Caco-2 (cell line): Measurements from ENCODE around the gene ANGPTL2. TPM values are rescaled to one million over a fixed set of nuclear protein-coding genes. Genes with fewer than 3 reads are reported as not detected.

Experiments used
- BruUV-seq: library from RNA; stranded (reverse); fragments of 400-500 nt; replicated peaks from 2 replicates; lab custom pipeline; 2021; lab: Mats Ljungman, UMichigan
- CTCF ChIA-PET: fragments of 300-600 bp; sonication (Branson Sonifier 250); formaldehyde crosslinking; loops from one replicate; lab custom pipeline; 2022; ENCODE audit warnings: antibody characterized with exemption; lab: Charles Lee
- POLR2A ChIA-PET: fragments of 300-600 bp; sonication (Branson Sonifier 250); formaldehyde crosslinking; loops from one replicate; lab custom pipeline; 2022; ENCODE audit warnings: antibody characterized with exemption; lab: Charles Lee
- DNase-seq, 2 experiments: peaks; one replicate each; pipeline versions ENCODE4 v3.0.0 to v3.0.0-alpha.2; 2020 to 2022
- H3K27me3 ChIP-seq: replicated peaks from 2 replicates; pipeline ENCODE4 v1.6.0; 2011; ENCODE audit warnings: low read length; ENCODE audit not compliant: control insufficient read depth, insufficient read depth
- H3K36me3 ChIP-seq: 2 replicates; pipeline ENCODE4 v1.5.1; 2011; ENCODE audit warnings: low read length; ENCODE audit not compliant: control insufficient read depth, insufficient read depth
- H3K4me1 ChIP-seq: fragments of 250-450 bp; sonication (Bioruptor Pico); 2 replicates; pipeline ENCODE4 v1.5.1; 2020; ENCODE audit warnings: mild to moderate bottlenecking
- H3K4me3 ChIP-seq: 2 replicates; pipeline ENCODE4 v1.5.1; 2011; ENCODE audit warnings: low read depth, mild to moderate bottlenecking, control low read depth, low read length
- H3K9me3 ChIP-seq: fragments of 250-450 bp; sonication (Bioruptor Pico); 2 replicates; pipeline ENCODE4 v1.5.1; 2020; ENCODE audit warnings: mild to moderate bottlenecking, moderate library complexity
- H3K27ac Mint-ChIP-seq: one replicate; pipeline ENCODE4 v1.8.0; 2022; ENCODE audit warnings: mixed read lengths; ENCODE audit not compliant: unreplicated experiment
- H3K27me3 Mint-ChIP-seq: one replicate; pipeline ENCODE4 v1.8.0; 2022; ENCODE audit warnings: mixed read lengths; ENCODE audit not compliant: insufficient read depth, unreplicated experiment
- H3K36me3 Mint-ChIP-seq: one replicate; pipeline ENCODE4 v1.8.0; 2022; ENCODE audit warnings: mild to moderate bottlenecking, mixed read lengths; ENCODE audit not compliant: insufficient read depth, unreplicated experiment
- H3K4me1 Mint-ChIP-seq: one replicate; pipeline ENCODE4 v1.8.0; 2022; ENCODE audit warnings: low read depth, mixed read lengths; ENCODE audit not compliant: unreplicated experiment
- H3K4me3 Mint-ChIP-seq: one replicate; pipeline ENCODE4 v1.8.0; 2022; ENCODE audit warnings: mild to moderate bottlenecking, moderate library complexity, mixed read lengths; ENCODE audit not compliant: unreplicated experiment
- H3K9me3 Mint-ChIP-seq: one replicate; pipeline ENCODE4 v1.8.0; 2022; ENCODE audit warnings: mixed read lengths; ENCODE audit not compliant: unreplicated experiment
- intact Hi-C: fragments of 100-400 bp; cut with micrococcal nuclease; formaldehyde crosslinking; loops from one replicate; pipeline ENCODE4 v1.10.0; 2022; ENCODE audit not compliant: unreplicated experiment
- total RNA-seq: library from RNA; stranded (reverse); gene quantifications from 2 replicates; pipeline ENCODE4 v1.2.3, GENCODE V29; 2022
- TF ChIP-seq, protein P1 (sequence below), 2 experiments: fragments of 200-600 bp in 1 of 2; IDR thresholded peaks; 1 replicate in 1 of 2; 2 replicates in 1 of 2; pipeline versions ENCODE4 v1.5.1 to v1.8.0; 2011 to 2022; ENCODE audit warnings: antibody characterized with exemption in 1 of 2, control low read depth in 1 of 2, inconsistent platforms in 1 of 2, low read depth in 1 of 2, low read length in 1 of 2, mild to moderate bottlenecking in 1 of 2, moderate library complexity in 1 of 2; ENCODE audit not compliant: insufficient read depth in 1 of 2, severe bottlenecking in 1 of 2, unreplicated experiment in 1 of 2

ANGPTL2 gene
- total RNA-seq, 1 experiment from 2014 or later, result not detected

DNA sequence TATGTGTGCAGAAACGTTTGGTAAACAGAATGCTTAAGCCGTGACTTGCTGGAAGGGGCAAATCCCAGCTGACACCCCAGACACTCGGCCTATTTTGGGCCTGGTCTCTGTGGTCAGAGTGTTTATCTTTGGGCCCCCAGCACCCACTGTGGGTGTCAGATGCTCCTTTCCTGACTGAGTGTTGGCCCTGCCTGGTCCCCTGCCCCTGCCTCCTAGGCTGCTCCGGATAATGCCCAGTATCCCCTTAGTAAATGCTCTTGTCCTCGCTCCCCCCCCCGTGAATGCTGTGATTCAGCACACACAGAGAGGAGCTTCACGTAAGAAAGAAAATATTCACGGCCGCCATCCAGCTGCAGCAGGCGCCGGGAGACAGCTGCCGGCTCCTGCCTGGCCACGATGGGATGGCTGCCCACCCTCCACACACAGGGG, 11.3 kb upstream of the ANGPTL2 start:
- intact Hi-C loops, result no loop called here
- no peaks in the 10 kb centered on the region for H3K27me3 ChIP-seq
- CTCF ChIA-PET, result interaction anchor here (0.6 kb wide), 1 partner anchor 91 kb away, joined by 3 read pairs; no protein-coding TSS in a partner anchor

DNA sequence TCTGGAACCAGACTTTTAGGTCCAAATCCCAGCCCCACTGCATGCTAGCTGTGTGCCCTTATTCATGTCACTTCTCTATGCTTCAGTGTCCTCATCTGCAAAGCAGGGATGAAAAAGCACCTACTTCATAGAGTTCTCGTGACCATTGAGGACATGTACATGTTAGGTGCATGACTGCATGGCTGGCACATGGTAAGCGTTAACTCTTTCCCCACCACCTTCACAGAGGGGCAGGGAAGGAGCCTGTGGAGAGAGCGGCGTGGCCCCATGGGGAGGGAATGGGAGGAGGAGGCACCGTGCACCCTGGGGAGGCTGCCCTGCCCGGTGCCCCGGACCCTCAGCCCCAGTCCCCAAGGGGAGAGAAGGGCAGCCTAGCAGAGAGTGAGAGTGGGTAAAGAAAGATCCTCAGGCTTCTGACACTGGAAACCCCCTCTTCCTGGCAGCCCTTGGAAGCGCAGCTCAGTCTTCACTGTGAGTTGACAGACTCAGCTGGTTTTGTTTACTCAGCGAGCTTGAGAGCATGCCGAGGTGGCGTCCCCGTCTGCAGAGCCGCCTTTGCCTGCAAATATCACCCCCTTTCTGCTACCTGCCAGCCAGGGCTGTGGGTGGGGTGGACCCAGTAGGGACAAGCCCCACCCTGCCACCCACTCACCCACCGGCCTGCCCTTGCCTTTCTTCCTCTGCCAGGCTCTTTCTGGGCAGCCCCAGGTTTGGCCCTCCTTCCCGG, 10.6 kb upstream of the ANGPTL2 start:
- Mint-ChIP-seq H3K27ac (no peak overlapping the region), H3K4me3 (no peak overlapping the region), H3K27me3 (no peaks in the 10 kb centered on the region), H3K9me3 (no peaks in the 10 kb centered on the region), H3K4me1 (peaks cover 20% of the 10 kb centered on the region), H3K36me3 (no peaks in the 10 kb centered on the region)
- Histone ChIP-seq H3K4me3 (no peak overlapping the region), H3K36me3 (no peaks in the 10 kb centered on the region; the same call in 1 of the 2 replicates), H3K27me3 (no peaks in the 10 kb centered on the region), H3K9me3 (no peaks in the 10 kb centered on the region), H3K4me1 (peaks cover 47% of the 10 kb centered on the region)
- POLR2A ChIA-PET, result no interaction called here
- CTCF ChIA-PET, result no interaction called here
- TF ChIP-seq, protein P1, sequence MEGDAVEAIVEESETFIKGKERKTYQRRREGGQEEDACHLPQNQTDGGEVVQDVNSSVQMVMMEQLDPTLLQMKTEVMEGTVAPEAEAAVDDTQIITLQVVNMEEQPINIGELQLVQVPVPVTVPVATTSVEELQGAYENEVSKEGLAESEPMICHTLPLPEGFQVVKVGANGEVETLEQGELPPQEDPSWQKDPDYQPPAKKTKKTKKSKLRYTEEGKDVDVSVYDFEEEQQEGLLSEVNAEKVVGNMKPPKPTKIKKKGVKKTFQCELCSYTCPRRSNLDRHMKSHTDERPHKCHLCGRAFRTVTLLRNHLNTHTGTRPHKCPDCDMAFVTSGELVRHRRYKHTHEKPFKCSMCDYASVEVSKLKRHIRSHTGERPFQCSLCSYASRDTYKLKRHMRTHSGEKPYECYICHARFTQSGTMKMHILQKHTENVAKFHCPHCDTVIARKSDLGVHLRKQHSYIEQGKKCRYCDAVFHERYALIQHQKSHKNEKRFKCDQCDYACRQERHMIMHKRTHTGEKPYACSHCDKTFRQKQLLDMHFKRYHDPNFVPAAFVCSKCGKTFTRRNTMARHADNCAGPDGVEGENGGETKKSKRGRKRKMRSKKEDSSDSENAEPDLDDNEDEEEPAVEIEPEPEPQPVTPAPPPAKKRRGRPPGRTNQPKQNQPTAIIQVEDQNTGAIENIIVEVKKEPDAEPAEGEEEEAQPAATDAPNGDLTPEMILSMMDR (IDR thresholded peaks at IDR 0.05; ENCODE audit: insufficient read depth in 1 of 2, low read depth in 1 of 2, low read length in 1 of 2, severe bottlenecking in 1 of 2, unreplicated experiment in 1 of 2), result no peak
- no TSS peak for BruUV-seq
- intact Hi-C loops, result no loop called here
- DNase-seq, result no peak

More for the DNA sequence above, 11.3 kb upstream of the ANGPTL2 start:
- peaks cover 40% of the 10 kb centered on the region for H3K4me1 ChIP-seq
- Mint-ChIP-seq H3K27me3 (no peaks in the 10 kb centered on the region), H3K9me3 (no peaks in the 10 kb centered on the region), H3K27ac (no peak overlapping the region), H3K4me1 (peaks cover 20% of the 10 kb centered on the region), H3K36me3 (no peaks in the 10 kb centered on the region), H3K4me3 (no peak overlapping the region)
- TF ChIP-seq, protein P1 (IDR thresholded peaks at IDR 0.05; ENCODE audit: insufficient read depth in 1 of 2, low read depth in 1 of 2, low read length in 1 of 2, severe bottlenecking in 1 of 2, unreplicated experiment in 1 of 2), result no peak
- H3K9me3 ChIP-seq, result no peaks in the 10 kb centered on the region
- no peak for DNase-seq
- POLR2A ChIA-PET, result no interaction called here
- no peak overlapping the region for H3K4me3 ChIP-seq
- no peaks in the 10 kb centered on the region; the same call in 1 of the 2 replicates for H3K36me3 ChIP-seq
- BruUV-seq, result no TSS peak

DNA sequence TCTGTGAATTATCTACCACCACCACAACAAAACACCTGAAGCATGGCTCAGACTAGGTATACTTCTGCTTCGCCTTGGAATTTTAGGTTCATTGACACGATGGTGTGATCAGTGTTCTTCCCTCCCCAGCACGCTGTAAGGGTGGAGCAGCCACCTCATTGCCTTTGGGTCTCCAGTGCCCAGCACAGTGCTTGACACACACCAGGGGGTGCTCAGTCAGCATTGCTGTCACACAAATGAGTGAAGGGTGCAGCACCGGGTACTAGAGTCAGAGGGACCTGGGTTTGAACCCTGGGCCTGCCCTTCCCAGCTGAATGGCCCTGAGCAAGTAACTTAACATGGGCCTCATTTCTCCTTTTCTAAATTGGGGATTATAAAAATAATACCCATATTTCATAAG, 9.9 kb upstream of the ANGPTL2 start:
- no peak for DNase-seq
- Histone ChIP-seq H3K9me3 (no peaks in the 10 kb centered on the region), H3K36me3 (no peaks in the 10 kb centered on the region; the same call in 1 of the 2 replicates), H3K4me1 (peaks cover 47% of the 10 kb centered on the region), H3K27me3 (no peaks in the 10 kb centered on the region), H3K4me3 (no peak overlapping the region)
- Mint-ChIP-seq H3K4me3 (no peak overlapping the region), H3K27ac (no peak overlapping the region), H3K9me3 (no peaks in the 10 kb centered on the region), H3K4me1 (peaks cover 20% of the 10 kb centered on the region), H3K27me3 (no peaks in the 10 kb centered on the region), H3K36me3 (no peaks in the 10 kb centered on the region)
- no TSS peak for BruUV-seq
- ChIA-PET POLR2A (no interaction called here), CTCF (no interaction called here)
- intact Hi-C loops, result no loop called here
- TF ChIP-seq, protein P1 (IDR thresholded peaks at IDR 0.05; ENCODE audit: insufficient read depth in 1 of 2, low read depth in 1 of 2, low read length in 1 of 2, severe bottlenecking in 1 of 2, unreplicated experiment in 1 of 2), result no peak
